ENCODE measurements around the gene SNORC.

SNORC gene

DNA sequence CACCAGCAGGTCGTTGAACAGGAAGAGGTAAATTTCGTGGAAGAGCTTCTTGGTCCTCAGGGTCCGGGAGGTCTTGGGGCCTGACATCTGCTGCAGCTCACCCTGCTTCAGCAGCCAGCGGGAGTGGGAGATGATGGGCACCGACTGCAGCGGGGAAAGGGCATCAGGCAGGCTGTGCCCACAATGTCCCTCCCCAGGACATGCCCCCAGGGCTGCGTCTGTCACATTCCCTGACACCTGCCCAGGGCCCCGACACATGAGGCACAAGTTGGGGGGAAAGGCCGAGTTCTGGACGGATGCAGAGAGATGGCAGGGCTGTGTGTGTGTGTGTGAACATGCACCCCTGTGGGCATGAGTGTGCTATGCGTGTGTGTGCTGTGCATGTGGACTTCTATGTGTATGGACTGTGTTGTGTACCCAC is 13.9 kb downstream of the SNORC start:
- Histone ChIP-seq H3K9me3 (no peaks in the 10 kb centered on the region), H3K27me3 (peaks cover 0 to 7% of the 10 kb centered on the region in 2 donors), H3K4me3 (no peak overlapping the region), H3K27ac (no peak overlapping the region), H3K4me1 (peaks cover 0 to 4% (median 0%) of the 10 kb centered on the region in 4 donors), H3K36me3 (peaks cover 0 to 9% (median 0%) of the 10 kb centered on the region in 3 donors)
- DNase-seq: peak in 1 of 2 donors; percentile 48
- TF ChIP-seq, protein P1, sequence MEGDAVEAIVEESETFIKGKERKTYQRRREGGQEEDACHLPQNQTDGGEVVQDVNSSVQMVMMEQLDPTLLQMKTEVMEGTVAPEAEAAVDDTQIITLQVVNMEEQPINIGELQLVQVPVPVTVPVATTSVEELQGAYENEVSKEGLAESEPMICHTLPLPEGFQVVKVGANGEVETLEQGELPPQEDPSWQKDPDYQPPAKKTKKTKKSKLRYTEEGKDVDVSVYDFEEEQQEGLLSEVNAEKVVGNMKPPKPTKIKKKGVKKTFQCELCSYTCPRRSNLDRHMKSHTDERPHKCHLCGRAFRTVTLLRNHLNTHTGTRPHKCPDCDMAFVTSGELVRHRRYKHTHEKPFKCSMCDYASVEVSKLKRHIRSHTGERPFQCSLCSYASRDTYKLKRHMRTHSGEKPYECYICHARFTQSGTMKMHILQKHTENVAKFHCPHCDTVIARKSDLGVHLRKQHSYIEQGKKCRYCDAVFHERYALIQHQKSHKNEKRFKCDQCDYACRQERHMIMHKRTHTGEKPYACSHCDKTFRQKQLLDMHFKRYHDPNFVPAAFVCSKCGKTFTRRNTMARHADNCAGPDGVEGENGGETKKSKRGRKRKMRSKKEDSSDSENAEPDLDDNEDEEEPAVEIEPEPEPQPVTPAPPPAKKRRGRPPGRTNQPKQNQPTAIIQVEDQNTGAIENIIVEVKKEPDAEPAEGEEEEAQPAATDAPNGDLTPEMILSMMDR (IDR thresholded peaks at IDR 0.05): no peak
- intact Hi-C loops (cut with DNase I; ENCODE audit: low total_unique reads): no loop called here

GRCh38 chr2:232884549-232885263 is 14.6 kb downstream of the SNORC start:
- TF ChIP-seq, protein P1 (IDR thresholded peaks at IDR 0.05): no peak
- intact Hi-C loops (cut with DNase I; ENCODE audit: low total_unique reads): no loop called here

DNA sequence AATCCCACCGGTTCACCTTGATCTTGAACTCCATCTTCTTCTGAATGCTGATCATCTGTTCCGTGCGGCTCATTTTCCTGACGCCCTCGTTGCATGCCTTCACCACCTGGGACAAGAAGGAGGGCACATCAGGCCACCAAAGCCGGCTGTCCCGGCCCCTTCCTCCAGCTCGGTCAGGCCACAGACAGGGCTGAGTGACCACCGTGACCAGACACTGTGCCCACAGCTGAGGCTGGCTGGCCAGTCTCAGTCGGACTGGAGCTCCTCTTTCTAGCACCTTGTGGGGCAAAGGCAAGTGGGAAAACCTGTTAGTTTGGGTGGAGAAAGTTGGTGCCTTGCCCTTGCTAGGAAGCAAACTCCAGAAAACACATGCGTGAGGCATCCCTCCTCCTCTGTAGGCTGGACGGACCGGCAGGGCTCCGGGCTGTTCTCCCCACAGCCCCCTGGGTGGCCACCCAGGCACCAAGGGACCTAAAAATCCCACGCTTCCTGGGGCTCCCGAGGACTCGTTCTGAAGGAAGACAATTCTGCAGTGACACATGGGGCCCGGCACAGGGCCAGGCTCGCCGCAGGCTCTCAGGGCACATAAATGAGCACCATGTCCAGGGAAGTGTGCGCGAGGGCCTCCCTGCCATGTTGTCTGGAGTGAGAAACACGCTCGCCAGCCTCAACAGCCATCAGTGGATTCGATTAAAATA is 15.3 kb downstream of the SNORC start:
- H3K36me3 ChIP-seq: peaks cover 0 to 9% (median 0%) of the 10 kb centered on the region in 3 donors
- no peak overlapping the region for H3K27ac ChIP-seq
- peak in 1 of 2 donors; percentile 43 for DNase-seq

More at GRCh38 chr2:232884549-232885263, 14.6 kb downstream of the SNORC start:
- peak in 1 of 2 donors; percentile 48 for DNase-seq
- Histone ChIP-seq H3K27me3 (peaks cover 0 to 9% of the 10 kb centered on the region in 2 donors), H3K4me1 (peaks cover 0 to 4% (median 0%) of the 10 kb centered on the region in 4 donors), H3K4me3 (no peak overlapping the region), H3K27ac (no peak overlapping the region), H3K9me3 (no peaks in the 10 kb centered on the region), H3K36me3 (peaks cover 0 to 9% (median 0%) of the 10 kb centered on the region in 3 donors)

GRCh38 chr2:232886176-232886575 is 16.1 kb downstream of the SNORC start:
- H3K4me1 ChIP-seq: peaks cover 0 to 4% (median 0%) of the 10 kb centered on the region in 4 donors
- intact Hi-C loops (cut with DNase I; ENCODE audit: low total_unique reads): no loop called here
- H3K27me3 ChIP-seq: peaks cover 0 to 19% of the 10 kb centered on the region in 2 donors
- no peak overlapping the region for H3K27ac ChIP-seq
- peaks cover 0 to 9% (median 0%) of the 10 kb centered on the region in 3 donors for H3K36me3 ChIP-seq
- TF ChIP-seq, protein P1 (IDR thresholded peaks at IDR 0.05): no peak
- H3K4me3 ChIP-seq: no peak overlapping the region
- H3K9me3 ChIP-seq: no peaks in the 10 kb centered on the region
- peak in 1 of 2 donors; percentile 47 for DNase-seq

More for the DNA sequence above, 15.3 kb downstream of the SNORC start:
- H3K27me3 ChIP-seq: peaks cover 0 to 11% of the 10 kb centered on the region in 2 donors
- H3K9me3 ChIP-seq: no peaks in the 10 kb centered on the region
- H3K4me1 ChIP-seq: peaks cover 0 to 4% (median 0%) of the 10 kb centered on the region in 4 donors
- intact Hi-C loops (cut with DNase I; ENCODE audit: low total_unique reads): no loop called here
- TF ChIP-seq, protein P1 (IDR thresholded peaks at IDR 0.05): no peak
- no peak overlapping the region for H3K4me3 ChIP-seq

DNA sequence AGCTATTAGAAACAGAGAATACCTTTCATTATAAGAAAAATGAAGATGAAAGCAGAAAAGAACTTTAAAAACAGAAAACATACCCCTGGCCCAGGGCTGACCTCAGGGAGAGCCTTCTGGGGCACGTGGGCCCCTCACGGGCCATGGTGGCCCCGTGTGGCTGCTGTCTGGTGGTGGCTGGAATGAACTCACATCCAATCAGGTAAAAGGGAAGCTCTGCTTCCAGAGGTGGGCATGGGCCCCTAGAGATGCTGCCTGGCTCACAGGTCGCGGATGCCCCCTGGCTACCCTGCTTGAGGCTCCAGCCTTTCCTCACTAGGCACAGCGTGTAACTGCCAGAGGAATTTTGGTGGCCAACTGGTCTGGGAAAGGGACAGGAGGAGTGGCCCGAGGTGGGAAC is 16.6 kb downstream of the SNORC start:
- Histone ChIP-seq H3K27me3 (peaks cover 0 to 21% of the 10 kb centered on the region in 2 donors), H3K4me3 (no peak overlapping the region), H3K9me3 (no peaks in the 10 kb centered on the region), H3K4me1 (peaks cover 0 to 4% (median 0%) of the 10 kb centered on the region in 4 donors), H3K36me3 (peaks cover 0 to 9% (median 0%) of the 10 kb centered on the region in 3 donors), H3K27ac (no peak overlapping the region)
- intact Hi-C loops (cut with DNase I; ENCODE audit: low total_unique reads): no loop called here
- TF ChIP-seq, protein P1 (IDR thresholded peaks at IDR 0.05): no peak
- DNase-seq: peak in 1 of 2 donors; percentile 28
